Thoracic aorta (tissue), 2 donors: ENCODE data around the gene KLHL29. TPM values are rescaled to one million over a fixed set of nuclear protein-coding genes. Genes with fewer than 3 reads are reported as not detected.

Source experiments
- ATAC-seq: fragments of 150-250 bp; one replicate; pipeline ENCODE4 v1.8.0; 2017; ENCODE audit warnings: low read depth; ENCODE audit not compliant: insufficient number of reproducible peaks, low FRiP score
- DNase-seq: peaks from one replicate; pipeline ENCODE4 v3.0.0-alpha.2; 2020; ENCODE audit warnings: low spot score
- H3K27ac ChIP-seq, 2 donors: fragments of 200-600 bp; sonication (generic); 1 replicate in 1 of 2; 2 replicates in 1 of 2; pipeline ENCODE4 v1.5.1; 2016; ENCODE audit warnings: mild to moderate bottlenecking in 2 of 2, moderate library complexity in 2 of 2
- H3K27me3 ChIP-seq: fragments of 200-600 bp; sonication (generic); replicated peaks from 2 replicates; pipeline ENCODE4 v1.6.0; 2016; ENCODE audit warnings: mild to moderate bottlenecking; ENCODE audit not compliant: insufficient read depth
- H3K36me3 ChIP-seq: fragments of 200-600 bp; sonication (generic); one replicate; pipeline ENCODE4 v1.5.1; 2016
- H3K4me1 ChIP-seq, 2 donors: fragments of 200-600 bp; sonication (generic); 1 replicate in 1 of 2; 2 replicates in 1 of 2; pipeline versions ENCODE4 v1.5.1 to v1.6.0; 2016; ENCODE audit warnings: low read depth in 2 of 2, mild to moderate bottlenecking in 1 of 2; ENCODE audit not compliant: control insufficient read depth in 1 of 2
- H3K4me3 ChIP-seq: fragments of 200-600 bp; sonication (generic); 2 replicates; pipeline ENCODE4 v1.5.1; 2016; ENCODE audit warnings: mild to moderate bottlenecking
- H3K9me3 ChIP-seq: fragments of 200-600 bp; sonication (generic); 2 replicates; pipeline ENCODE4 v1.5.1; 2016
- CTCF ChIP-seq: fragments of 200-600 bp; sonication (generic); IDR thresholded peaks from one replicate; pipeline ENCODE4 v1.5.1; 2019; ENCODE audit warnings: antibody characterized with exemption
- total RNA-seq, 2 donors: library from RNA; depleted of rRNA; stranded (reverse); fragments of >200 nt; gene quantifications; one replicate each; pipeline versions ENCODE4 v1.1.0 to v1.2.3, GENCODE V29; 2016

Gene KLHL29
- total RNA-seq, 2 donors from 2014 or later: 18.5 to 24.4 TPM

- DNase-seq (no peak), ATAC-seq (no peak)
- Histone ChIP-seq H3K27me3 (no peaks in the 10 kb centered on the region), H3K4me1 (no peaks in the 10 kb centered on the region), H3K36me3 (no peaks in the 10 kb centered on the region), H3K27ac (no peak overlapping the region), H3K4me3 (no peak overlapping the region), H3K9me3 (no peaks in the 10 kb centered on the region)
- no peak for TF ChIP-seq CTCF
Observed at GRCh38 chr2:23360571-23361125, 24.3 kb upstream of the KLHL29 start.

DNA sequence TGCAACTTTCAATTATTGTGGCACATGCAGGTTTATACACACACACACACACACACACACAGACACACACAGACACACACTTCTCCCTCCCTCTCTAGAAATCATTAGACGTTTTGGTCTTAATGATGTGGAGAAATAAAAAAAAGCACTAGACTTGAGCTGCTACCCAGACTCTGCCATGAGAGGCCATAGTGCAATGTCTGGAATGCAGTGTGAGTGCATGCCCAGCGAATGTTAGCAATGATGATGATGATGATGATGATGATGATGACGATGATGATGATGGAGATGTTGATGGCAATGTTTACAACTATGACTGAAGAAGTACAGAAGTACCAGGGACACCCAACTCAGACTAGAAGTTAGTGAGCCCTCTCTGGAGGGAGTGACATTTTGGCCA is 23.8 kb upstream of the KLHL29 start:
- H3K27ac ChIP-seq: no peak overlapping the region
- TF ChIP-seq CTCF: no peak
- H3K27me3 ChIP-seq: no peaks in the 10 kb centered on the region
- no peak overlapping the region for H3K4me3 ChIP-seq
- H3K36me3 ChIP-seq: no peaks in the 10 kb centered on the region
- no peaks in the 10 kb centered on the region for H3K4me1 ChIP-seq
- no peak for ATAC-seq
- H3K9me3 ChIP-seq: no peaks in the 10 kb centered on the region
- no peak for DNase-seq

- Histone ChIP-seq H3K27ac (no peak overlapping the region), H3K9me3 (no peaks in the 10 kb centered on the region), H3K36me3 (no peaks in the 10 kb centered on the region), H3K27me3 (no peaks in the 10 kb centered on the region), H3K4me3 (no peak overlapping the region), H3K4me1 (no peaks in the 10 kb centered on the region)
- ATAC-seq (no peak), DNase-seq (no peak)
- no peak for TF ChIP-seq CTCF
Observed at GRCh38 chr2:23363268-23363667, 21.7 kb upstream of the KLHL29 start.

GRCh38 chr2:23363831-23364230 is 21.1 kb upstream of the KLHL29 start:
- Histone ChIP-seq H3K27ac (no peak overlapping the region), H3K36me3 (no peaks in the 10 kb centered on the region), H3K9me3 (no peaks in the 10 kb centered on the region), H3K4me3 (no peak overlapping the region), H3K27me3 (no peaks in the 10 kb centered on the region), H3K4me1 (no peaks in the 10 kb centered on the region)
- DNase-seq (no peak), ATAC-seq (no peak)
- no peak for TF ChIP-seq CTCF

- no peaks in the 10 kb centered on the region for H3K27me3 ChIP-seq
- no peaks in the 10 kb centered on the region for H3K4me1 ChIP-seq
- H3K9me3 ChIP-seq: no peaks in the 10 kb centered on the region
- no peak overlapping the region for H3K27ac ChIP-seq
- no peaks in the 10 kb centered on the region for H3K36me3 ChIP-seq
- no peak for TF ChIP-seq CTCF
- DNase-seq: no peak
- ATAC-seq: no peak
- no peak overlapping the region for H3K4me3 ChIP-seq
Observed at GRCh38 chr2:23366720-23367119, 18.3 kb upstream of the KLHL29 start.
